Mononuclear cell (primary cell): ENCODE data around the gene MTMR3. TPM values are rescaled to one million over a fixed set of nuclear protein-coding genes. Genes with fewer than 3 reads are reported as not detected.
"Not testable (repeated sequence)": the region's sequence is repeated elsewhere in the genome, so short reads cannot be mapped to it uniquely, and the experiment has no call there.

Source experiments
- H3K27me3 ChIP-seq: 2 replicates; pipeline ENCODE4 v1.6.0; 2011; ENCODE audit warnings: low read length, control low read depth; ENCODE audit not compliant: insufficient read depth
- H3K4me1 ChIP-seq: 2 replicates; pipeline ENCODE4 v1.5.1; 2011; ENCODE audit warnings: mild to moderate bottlenecking, low read length, control low read depth; ENCODE audit not compliant: insufficient read depth
- H3K4me3 ChIP-seq: 2 replicates; pipeline ENCODE4 v1.5.1; 2011; ENCODE audit warnings: mild to moderate bottlenecking, low read length, moderate library complexity
- H3K9me3 ChIP-seq: 2 replicates; pipeline ENCODE4 v1.5.1; 2011; ENCODE audit warnings: low read depth, mild to moderate bottlenecking, control low read depth, low read length
- total RNA-seq: library from RNA; depleted of rRNA; stranded (reverse); fragments of >200 nt; gene quantifications from one replicate; pipeline ENCODE4 v1.2.3, GENCODE V29; 2012

MTMR3 gene
- 79.0 TPM for total RNA-seq

DNA sequence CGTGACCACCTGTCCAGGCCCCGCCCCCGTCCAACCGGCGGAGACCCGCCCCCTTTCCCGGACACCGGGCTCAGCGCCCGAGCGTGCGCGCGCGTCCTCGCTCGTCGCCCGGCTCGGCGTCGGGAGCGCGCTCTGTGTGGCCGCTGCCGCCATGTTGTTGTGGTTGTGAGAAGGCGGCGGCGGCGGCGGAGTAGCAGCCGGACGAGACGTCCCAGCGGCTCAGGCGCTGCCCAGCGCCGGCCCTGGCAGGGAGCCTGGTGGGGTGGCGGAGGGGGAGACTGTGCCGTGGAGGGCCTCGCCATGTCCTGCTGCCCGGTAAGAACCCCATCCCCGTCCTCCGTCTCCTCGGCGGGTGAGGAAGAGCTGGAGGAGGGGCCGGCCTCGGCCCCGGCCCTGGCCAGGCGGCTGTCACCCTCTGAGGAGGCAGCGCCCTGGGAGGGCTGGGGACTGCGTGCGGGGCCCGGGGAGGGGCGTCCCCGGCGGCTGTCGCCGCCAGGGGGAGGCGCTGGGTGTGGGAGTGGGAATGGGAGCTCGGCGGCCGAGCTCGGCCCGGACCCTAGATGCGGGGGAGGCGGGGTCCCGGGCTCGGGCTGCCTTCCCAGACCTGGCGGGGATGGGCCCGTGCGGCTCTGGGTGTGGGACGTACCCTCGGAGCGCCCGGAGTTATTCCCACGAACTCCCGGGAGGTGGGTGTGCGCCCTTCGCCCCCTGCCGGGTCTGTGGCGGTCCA is at the start of gene MTMR3:
TSS of gene MTMR3 (plus strand) at position 130 of the 730 bp plus-strand sequence. CDS start 87,886 bp downstream, outside the sequence.
- Histone ChIP-seq H3K4me3 (peak within 1 kb of the TSS; percentile 98), H3K4me1 (peaks cover 43% of the 10 kb centered on the region), H3K27me3 (no peaks in the 10 kb centered on the region)

DNA sequence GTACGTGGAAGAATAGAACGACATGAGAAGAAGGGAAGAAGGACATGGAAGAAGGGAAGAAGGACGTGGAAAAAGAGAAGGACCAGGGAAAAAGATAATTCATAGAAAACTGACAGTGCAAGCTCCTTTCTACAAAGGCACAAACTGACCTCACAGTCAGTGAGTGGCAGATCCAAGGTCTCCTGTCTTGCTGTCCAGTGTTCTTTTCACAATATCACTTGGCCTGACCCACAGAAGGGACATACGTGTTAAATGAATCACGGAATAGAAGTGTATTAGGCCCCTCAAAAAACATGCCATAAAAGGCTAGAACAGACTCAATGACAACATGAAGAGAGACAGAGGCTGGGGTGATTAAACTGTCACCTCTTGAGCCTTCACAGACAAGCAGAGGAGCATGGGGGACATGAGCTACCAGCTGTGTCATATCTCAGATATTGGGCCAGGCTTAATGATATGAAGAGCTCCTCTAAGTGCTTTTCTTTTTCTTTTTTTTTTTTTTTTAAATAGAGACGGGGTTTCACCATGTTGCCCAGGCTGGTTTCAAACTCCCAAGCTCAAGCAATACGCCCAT is 49.5 kb upstream of the MTMR3 start:
- H3K4me3 ChIP-seq = no peak overlapping the region

More for the DNA sequence above, at the start of gene MTMR3:
- H3K9me3 ChIP-seq = no peaks in the 10 kb centered on the region

DNA sequence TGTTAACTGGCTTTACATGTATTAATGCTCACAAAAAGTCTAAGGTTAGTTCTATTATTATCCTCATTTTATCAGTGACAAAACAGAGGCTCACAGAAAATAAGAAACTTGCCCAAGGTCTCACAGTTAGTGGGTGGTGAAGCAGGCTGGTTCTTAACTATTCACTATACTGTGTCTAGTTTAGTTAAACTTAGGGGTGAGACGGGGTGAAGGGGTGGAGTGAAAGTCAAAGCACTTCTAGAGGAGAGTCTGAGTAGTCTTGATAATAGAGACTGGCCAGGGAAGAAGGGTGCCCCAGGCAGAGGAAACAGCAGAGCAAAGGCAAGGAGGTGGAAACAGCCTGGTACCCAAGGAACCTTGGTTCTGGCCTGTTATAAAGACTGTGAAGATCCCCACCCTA is 48.9 kb upstream of the MTMR3 start:
- Histone ChIP-seq H3K27me3 (no peaks in the 10 kb centered on the region), H3K4me3 (no peak overlapping the region), H3K9me3 (no peaks in the 10 kb centered on the region), H3K4me1 (peaks cover 20% of the 10 kb centered on the region)

More for the DNA sequence above, 49.5 kb upstream of the MTMR3 start:
- no peaks in the 10 kb centered on the region for H3K27me3 ChIP-seq
- peaks cover 15% of the 10 kb centered on the region for H3K4me1 ChIP-seq
- H3K9me3 ChIP-seq = no peaks in the 10 kb centered on the region

DNA sequence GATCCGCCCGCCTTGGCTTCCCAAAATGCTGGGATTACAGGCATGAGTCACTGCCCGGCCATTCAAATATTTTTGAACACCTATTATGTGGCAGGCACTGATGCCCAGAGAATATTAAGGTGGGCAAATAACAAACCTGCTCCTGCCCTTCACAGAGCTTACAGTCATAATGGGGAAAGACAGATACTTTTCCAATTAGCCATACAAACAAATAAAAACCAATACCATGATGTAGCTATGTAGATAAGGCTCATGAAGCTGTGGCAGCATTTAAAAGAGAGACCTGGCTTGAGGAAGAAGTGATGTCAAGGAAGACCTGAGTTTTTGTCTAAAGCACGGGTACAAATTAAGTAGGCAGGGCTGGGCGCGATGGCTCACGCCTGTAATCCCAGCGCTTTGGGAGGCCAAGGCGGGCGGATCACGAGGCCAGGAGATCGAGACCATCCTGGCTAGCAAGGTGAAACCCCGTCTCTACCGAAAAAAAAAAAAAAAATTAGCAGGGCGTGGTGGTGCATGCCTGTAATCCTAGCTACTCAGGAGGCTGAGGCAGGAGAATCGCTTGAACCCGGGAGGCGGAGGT is 46.1 kb upstream of the MTMR3 start:
- not testable (repeated sequence) for H3K9me3 ChIP-seq, H3K4me3 ChIP-seq, H3K27me3 ChIP-seq
- peaks cover 17% of the 10 kb centered on the region for H3K4me1 ChIP-seq

DNA sequence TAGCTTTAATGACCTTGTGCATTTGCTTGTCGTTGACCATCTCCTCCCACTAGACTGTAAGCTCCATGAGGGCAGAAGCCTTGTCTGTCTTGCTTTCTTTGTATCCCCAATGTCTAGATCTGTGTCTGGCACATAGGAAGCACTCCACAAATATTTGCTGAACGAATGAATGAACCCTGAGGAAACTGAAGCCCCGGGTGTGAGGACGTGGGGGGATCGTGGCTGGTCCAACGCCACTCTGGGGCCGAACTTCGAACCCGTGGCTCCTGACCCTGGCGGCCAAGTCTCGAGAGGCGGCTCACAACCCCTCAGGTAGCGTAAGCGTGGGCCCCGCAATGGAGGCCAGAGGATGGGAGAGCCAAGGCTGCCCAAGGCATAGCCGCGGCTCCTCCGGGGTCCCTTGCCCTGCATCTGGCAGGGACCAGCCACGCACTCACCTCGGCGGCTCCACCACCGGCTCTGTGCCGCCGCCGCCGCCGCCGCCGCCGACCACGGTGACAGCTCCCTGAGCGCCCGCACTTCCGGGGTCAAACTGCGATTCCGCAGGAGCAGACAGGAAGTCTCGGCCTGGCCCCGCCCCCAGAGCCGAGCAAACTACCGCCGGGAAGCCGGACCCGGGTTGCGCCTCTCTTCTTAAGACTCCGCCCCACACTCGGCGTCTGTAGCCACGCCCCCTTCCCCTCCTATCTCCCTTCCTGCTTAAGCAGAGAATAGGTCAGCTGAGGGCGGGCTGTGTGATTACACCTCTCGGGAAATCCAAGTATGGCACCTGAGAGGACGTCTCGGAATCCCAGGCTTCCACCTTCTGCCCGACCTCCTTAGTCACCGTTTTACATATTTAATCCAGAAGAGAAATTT is 45.0 kb upstream of the MTMR3 start, which contains the start of gene ASCC2:
TSS of gene ASCC2 (minus strand) at position 534 of the 858 bp plus-strand sequence. CDS start 5,949 bp downstream, outside the sequence.
- no peaks in the 10 kb centered on the region for H3K27me3 ChIP-seq
- no peaks in the 10 kb centered on the region for H3K9me3 ChIP-seq
- H3K4me3 ChIP-seq = peak within 1 kb of the TSS; percentile 85
- peaks cover 17% of the 10 kb centered on the region for H3K4me1 ChIP-seq

DNA sequence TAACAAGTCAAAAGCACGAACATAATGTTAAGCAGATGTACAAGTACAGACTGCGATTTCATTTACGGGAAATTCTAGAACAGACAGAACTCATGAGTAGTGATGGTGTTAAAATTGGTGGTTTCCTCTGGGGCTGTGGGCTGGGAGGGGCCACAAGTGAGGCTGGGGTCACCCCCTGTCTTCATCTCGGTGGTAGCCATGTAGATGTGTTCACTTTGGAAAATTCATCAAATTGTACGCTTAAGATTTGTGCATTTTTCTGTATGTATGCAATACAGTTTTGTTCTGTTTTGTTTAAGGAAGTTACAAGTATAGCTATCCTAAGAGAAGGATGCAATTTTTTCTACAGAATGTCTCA is 44.4 kb upstream of the MTMR3 start:
- Histone ChIP-seq H3K9me3 (no peaks in the 10 kb centered on the region), H3K27me3 (no peaks in the 10 kb centered on the region), H3K4me1 (peaks cover 17% of the 10 kb centered on the region), H3K4me3 (peak overlapping the region; percentile 85)

DNA sequence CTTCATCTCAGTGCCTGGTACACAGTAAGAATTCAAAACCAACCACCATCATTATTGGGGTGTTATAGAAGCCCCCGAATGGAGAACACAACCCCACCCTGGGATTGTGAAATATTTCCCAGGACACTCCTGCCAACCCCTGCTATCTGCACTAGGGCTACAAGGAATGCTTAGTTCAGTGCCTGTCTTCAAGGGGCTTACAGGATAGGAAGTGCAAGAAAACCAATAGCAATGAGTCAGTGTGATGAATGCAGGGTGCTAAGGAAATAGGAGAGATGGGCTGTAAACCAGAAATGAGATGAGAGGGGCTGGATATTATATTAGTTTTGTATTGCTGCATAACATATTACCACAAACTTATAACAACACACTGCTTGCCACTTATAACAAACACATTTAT is 43.9 kb upstream of the MTMR3 start:
- Histone ChIP-seq H3K4me1 (peaks cover 17% of the 10 kb centered on the region), H3K27me3 (no peaks in the 10 kb centered on the region), H3K4me3 (no peak overlapping the region)

DNA sequence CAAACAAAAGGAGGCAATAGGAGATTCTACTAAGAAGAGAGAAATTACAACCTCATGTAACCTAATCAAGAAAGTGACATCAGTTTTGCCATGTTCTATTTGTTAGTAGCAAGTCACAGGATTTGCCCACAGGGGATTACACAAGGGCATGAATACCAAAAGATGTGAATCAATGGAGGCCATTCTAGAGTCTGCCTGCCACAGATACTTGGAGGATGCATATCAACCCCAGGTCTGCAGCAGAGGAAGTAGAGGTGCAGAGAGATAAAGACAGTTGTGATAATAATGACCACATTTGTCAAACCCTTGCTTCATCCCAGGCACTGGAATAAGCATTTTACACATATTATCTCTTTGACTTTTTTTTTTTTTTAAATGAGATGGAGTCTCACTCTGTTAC is 42.5 kb upstream of the MTMR3 start:
- H3K4me3 ChIP-seq = no peak overlapping the region
- H3K27me3 ChIP-seq = no peaks in the 10 kb centered on the region
- H3K9me3 ChIP-seq = no peaks in the 10 kb centered on the region
- peaks cover 17% of the 10 kb centered on the region for H3K4me1 ChIP-seq

More for the DNA sequence above, 43.9 kb upstream of the MTMR3 start:
- H3K9me3 ChIP-seq = no peaks in the 10 kb centered on the region

DNA sequence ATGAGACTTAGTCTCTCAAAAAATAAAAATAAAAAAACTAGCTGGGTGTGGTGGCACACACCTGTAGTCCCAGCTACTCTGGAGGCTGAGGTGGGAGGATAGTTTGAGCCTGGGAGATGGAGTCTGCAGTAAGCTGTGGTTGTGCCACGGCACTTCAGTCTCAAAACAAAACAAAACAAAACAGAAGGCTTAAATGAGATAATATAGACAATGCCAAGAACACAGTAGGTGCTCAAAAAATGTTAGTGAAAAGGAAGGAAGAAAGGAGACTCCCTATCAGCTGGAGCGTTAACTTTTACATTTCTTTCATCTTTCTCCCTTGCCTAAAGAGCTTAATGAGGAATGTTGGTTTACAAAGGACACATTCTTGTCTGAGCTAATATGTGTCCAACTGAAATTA is 40.8 kb upstream of the MTMR3 start:
- peaks cover 14% of the 10 kb centered on the region for H3K4me1 ChIP-seq

DNA sequence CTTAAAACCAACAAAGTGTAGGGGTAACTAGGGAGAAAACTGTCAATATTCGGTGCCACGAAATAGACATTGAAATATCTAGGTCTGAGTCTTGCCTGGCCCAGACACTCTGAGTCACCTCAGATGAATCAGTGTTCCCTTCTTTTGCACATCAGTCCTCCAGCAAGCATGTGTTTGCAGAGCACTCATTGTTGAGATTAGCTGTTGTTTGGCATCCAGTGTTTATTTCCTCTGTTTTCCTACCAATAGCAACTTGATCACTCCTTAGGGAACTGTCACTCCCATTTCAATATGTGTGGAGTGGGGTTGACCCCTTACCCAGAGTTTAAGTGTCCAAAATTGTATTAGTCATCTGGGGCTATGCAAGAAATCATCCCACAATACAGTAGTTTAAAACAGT is 40.2 kb upstream of the MTMR3 start:
- Histone ChIP-seq H3K4me1 (peaks cover 9% of the 10 kb centered on the region), H3K4me3 (no peak overlapping the region), H3K27me3 (no peaks in the 10 kb centered on the region), H3K9me3 (no peaks in the 10 kb centered on the region)

More for the DNA sequence above, 40.8 kb upstream of the MTMR3 start:
- Histone ChIP-seq H3K27me3 (no peaks in the 10 kb centered on the region), H3K9me3 (no peaks in the 10 kb centered on the region), H3K4me3 (no peak overlapping the region)

DNA sequence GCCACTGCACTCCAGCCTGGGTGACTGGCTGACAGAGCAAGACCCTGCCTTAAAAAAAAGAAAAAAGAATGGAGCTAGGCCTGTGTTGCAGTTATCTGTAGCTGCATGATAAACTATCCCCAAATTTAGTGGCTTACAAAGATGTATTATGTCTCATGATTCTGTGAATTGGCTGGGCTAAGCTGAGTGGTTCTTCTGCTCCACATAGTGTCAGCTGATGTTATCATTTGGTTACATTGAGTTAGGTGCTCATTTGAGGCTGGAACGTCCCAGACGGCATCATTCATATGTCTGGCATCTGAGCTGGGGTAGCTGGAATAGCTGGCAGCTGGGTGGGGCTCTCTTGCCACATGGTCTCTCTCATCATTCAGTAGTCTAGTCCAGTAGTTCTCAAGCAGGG is 36.7 kb upstream of the MTMR3 start:
- no peak overlapping the region for H3K4me3 ChIP-seq
- H3K4me1 ChIP-seq = peaks cover 11% of the 10 kb centered on the region
- H3K27me3 ChIP-seq = no peaks in the 10 kb centered on the region
- no peaks in the 10 kb centered on the region for H3K9me3 ChIP-seq

DNA sequence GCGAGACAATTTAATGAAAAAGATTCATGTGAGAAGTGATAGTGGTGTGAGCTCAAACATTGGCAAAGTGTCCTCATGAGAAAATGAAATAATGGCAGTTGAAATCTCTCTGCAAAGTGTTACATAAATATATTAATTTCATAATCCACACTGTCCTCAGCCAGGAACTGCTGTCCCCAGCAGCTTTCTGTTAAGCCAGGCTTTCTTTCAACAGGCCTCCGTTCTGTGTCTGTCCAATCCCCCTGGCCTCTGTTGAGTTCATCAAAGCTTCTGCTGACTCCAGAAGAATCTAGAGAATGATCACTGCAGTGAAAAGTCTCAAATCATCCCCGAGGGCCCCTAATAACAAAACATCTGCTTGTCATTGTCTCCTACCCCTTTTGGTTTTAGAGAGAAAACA is 34.9 kb upstream of the MTMR3 start:
- Histone ChIP-seq H3K4me1 (peaks cover 11% of the 10 kb centered on the region), H3K4me3 (no peak overlapping the region)

DNA sequence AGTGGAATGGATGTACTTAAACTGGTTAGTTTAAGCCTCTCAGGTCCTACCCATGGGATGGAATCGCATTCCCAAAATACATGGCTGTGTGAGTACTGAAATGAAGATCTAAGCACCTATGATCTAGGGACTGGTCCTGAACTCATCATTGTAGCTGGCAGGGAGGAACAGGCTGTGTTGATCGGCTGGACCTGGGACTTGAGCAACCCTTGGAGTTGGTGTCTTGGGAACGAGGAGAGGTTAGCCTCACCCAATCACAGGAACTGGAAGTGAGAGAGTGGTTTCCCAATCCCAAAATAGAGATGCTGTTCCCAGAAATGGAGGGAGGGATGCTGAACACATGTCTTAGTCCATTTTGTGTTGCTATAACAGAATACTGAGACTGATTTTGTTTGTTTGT is 28.5 kb upstream of the MTMR3 start:
- Histone ChIP-seq H3K9me3 (no peaks in the 10 kb centered on the region), H3K27me3 (no peaks in the 10 kb centered on the region), H3K4me3 (no peak overlapping the region), H3K4me1 (peaks cover 26% of the 10 kb centered on the region)

More for the DNA sequence above, 34.9 kb upstream of the MTMR3 start:
- Histone ChIP-seq H3K9me3 (no peaks in the 10 kb centered on the region), H3K27me3 (no peaks in the 10 kb centered on the region)

DNA sequence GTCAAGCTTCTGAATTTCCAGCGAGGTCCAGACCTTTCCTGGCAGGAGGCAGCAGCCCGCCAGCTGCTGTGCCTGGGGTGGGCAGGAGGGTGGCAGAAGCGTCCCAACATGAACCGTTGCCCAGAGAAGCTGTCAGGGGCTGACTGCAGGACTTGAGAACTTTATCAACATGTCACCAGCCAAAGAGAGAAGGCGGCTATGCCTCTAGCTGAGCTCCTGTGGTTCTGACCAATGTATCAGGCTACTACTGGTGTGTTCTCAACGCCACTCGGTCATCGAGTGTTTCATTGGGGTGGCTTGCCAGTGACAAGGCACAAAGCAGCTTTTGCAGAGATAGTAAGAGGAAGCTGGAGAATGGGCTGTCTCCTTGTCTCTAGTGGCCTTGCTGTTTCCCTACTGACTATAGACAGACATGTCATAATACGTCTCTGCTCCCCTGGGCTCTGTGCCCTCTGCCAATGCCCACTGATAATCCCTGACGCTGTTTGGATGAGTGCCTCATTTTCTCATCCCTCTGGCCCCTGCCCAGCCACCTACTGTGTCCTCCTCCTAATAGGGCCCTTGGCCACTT is 27.3 kb upstream of the MTMR3 start:
- H3K4me3 ChIP-seq = no peak overlapping the region
- H3K4me1 ChIP-seq = peaks cover 34% of the 10 kb centered on the region
- no peaks in the 10 kb centered on the region for H3K9me3 ChIP-seq
- H3K27me3 ChIP-seq = no peaks in the 10 kb centered on the region
